Muscle of arm (tissue), 14 donors: ENCODE data around the gene SLC12A1. TPM values are rescaled to one million over a fixed set of nuclear protein-coding genes. Genes with fewer than 3 reads are reported as not detected.

Experiments used
- DNase-seq: peaks from one replicate; pipeline ENCODE4 v3.0.0-alpha.2; 2013
- long read RNA-seq, 11 donors: transcript quantifications; one replicate each; lab custom pipeline, GENCODE V29; 2026
- polyA plus RNA-seq, 12 donors: library from polyadenylated mRNA; unstranded; fragments of 120-200 nt; gene quantifications; one replicate each; pipeline ENCODE4 v1.2.1, GENCODE V29; 2013; ENCODE audit not compliant: insufficient read length in 12 of 12

SLC12A1 gene
- 1 to 10 TPM in 1 of 12 donors, under 1 TPM in 9, not detected in 2; 0.05 to 1.9 (median 0.35) TPM for polyA plus RNA-seq
- long read RNA-seq, donor 1 = 0 reads
- long read RNA-seq, donor 2 = 0 reads
- long read RNA-seq, donor 3 = 0 reads
- long read RNA-seq, donor 4 = 0 reads
- long read RNA-seq, donor 5 = 0 reads
- long read RNA-seq, donor 6 = 0 reads
- long read RNA-seq, donor 7 = 0 reads
- long read RNA-seq, donor 8 = 0 reads
- long read RNA-seq, donor 9 = 0 reads
- long read RNA-seq, donor 10 = 0 reads
- long read RNA-seq, donor 11 = 0 reads

DNA sequence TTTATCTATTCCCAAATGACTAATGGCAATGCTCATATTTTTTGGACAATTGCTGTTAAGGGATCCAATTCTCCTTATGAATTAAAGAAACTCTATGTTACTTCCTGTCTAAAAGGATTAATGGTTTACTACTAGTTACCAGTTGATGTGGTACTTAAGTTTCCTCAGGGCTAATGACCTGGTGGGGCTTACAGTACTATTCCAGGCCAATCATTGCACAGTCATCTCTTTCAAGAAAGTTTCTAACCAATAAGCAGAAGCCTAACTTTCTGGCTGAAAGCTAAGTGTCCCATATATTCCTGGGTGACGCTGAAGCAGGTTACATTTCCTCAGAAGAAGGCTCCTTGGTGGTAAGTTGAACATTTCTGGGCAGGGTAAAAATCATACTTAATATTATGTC lies at the start of gene SLC12A1:
TSS of gene SLC12A1 (plus strand) at position 322 of the 400 bp plus-strand sequence. CDS start 1,418 bp downstream, outside the sequence.
- no peak for DNase-seq

DNA sequence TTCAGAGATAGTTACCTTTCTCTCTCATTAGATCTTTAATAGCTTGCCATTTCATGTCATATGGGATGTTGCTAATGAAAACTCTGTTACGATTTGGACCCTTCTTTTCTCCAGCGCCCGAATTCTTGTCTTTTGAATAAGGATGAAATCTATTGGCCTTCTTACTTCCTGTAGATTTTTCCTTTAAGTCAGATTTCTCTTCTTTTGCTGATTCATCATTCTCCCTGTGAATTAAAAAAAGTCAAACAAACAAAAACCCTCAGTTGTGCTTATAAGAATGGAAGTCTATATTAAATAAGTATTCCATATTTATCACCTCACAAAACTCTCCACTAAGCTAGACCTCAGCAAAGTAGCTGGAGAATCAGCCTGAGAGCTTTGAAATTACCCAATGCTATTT lies 37.5 kb upstream of the SLC12A1 start:
- no peak for DNase-seq

DNA sequence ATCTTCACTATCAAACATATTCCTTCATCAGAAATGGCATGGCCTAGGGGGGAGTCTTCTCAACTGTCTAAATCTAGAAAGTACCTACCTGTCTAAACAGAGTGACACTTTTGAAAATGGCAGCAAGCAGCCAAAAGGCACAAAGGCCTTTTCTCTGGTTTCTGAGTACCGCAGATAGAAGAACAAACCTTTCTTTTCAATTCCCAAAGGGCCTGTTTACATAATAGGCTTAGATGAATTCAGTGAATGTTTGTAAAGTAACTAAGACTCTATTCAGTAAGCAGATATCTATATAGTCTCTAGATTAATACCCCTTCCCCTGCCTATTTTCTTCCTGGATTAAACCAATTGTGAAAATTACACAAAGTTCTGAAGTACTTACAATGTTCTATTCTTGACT lies 35.1 kb upstream of the SLC12A1 start:
- no peak for DNase-seq

GRCh38 chr15:48175126-48175525 lies 31.0 kb upstream of the SLC12A1 start:
- no peak for DNase-seq

DNA sequence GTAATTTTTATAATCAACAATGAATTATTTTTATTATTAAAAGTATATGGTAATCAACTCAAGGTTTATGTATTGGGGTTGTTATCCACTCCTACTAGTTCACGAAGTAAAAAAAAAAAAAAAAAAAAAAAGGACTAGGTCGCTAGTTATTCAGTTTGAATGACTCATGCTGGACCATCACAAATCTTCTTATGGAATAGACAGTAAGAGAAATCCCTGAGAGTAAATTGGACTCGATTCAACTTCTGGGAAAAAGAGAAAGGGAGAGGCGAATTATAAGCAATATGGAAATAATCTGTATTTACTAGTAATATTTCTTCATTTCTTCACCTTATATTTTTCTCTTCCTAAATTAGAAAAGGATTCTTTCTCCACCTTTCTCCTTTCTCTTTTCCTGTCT lies 30.0 kb upstream of the SLC12A1 start:
- DNase-seq = no peak

- no peak for DNase-seq
These were observed 29.1 kb upstream of the SLC12A1 start for GRCh38 chr15:48176957-48177356.

DNA sequence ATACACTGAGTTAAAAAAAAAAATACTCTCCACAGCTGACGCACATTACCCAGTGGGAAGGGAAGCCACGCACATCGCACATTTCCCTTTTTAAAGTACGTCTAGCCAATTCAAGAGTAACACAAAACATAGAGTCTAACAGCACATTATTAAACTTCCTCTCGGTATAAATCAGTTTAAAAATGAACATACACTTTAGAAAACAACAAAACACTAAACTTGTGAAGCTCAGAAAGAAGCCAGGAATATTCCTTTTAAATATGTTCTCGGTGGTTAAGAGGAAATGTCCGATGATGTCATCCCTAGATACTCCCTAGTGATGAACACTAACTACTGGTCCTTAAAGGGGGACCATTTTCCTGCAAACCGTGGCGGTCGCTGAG lies 28.7 kb upstream of the SLC12A1 start:
- peak; percentile 65 for DNase-seq

- DNase-seq = peak; percentile 50
These were observed 28.1 kb upstream of the SLC12A1 start, which contains the start of gene MYEF2 for GRCh38 chr15:48177766-48178647. TSS of gene MYEF2 (minus strand) at chr15:48178295. CDS start at chr15:48178237, 58 bp downstream.

GRCh38 chr15:48178648-48178931 lies 27.5 kb upstream of the SLC12A1 start:
- no peak for DNase-seq

DNA sequence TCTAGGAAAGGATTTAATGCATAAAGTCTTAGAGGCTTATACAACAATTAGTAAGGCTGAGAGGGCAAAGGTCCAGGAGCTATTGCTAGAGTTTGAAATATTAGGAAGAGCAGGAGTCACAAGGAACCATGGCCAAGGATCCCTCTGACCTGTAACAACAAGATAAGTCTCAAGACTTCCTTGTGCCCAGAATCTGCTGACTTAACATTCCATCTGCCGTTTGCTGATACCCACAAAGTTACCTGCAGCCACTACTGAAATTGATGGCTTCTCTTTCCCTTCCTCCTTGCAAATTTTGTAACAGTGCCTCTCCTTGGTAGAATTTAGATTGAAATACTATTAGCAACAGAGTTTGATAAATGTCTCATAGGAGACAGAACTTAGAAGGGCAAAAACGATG lies 23.4 kb upstream of the SLC12A1 start:
- DNase-seq = no peak

DNA sequence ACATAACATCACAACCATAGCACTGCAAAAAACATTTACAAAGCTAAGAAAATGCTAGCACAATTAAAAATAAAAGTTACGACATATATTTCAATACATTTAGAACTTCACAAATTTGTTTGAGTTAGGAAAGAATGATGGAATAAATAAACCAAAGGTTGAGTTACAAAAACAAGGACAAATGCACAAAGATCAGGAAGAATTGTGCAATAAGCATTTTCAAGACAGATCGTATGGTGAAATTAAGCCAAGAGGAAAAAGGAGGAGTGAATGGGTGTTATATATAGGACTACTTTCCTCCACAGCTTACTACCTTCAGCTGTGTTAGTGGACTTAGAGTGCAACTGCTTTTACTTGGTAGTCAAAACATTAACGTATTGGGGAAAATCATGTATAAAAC lies 20.6 kb upstream of the SLC12A1 start:
- no peak for DNase-seq

DNA sequence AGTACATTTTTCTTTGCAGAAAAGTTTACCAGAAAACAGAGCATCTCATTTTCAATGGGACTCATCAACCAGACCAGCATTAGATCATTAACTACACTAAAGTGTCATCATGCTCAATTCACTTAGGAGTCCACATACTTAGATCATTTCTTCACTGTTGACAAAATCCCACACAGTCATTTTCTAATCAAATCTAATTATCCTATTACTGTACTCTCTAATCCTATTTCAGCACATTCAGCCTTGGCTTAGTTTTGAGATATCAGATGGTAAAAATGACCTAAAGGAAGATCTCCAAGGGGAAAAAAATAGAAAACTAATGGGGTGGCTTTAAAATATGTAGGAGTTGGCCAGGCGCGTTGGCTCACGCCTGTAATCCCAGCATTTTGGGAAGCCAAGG lies 19.8 kb upstream of the SLC12A1 start:
- no peak for DNase-seq

GRCh38 chr15:48190932-48191573 lies 15.0 kb upstream of the SLC12A1 start:
- DNase-seq = peak; percentile 89

GRCh38 chr15:48191574-48192225 lies 14.4 kb upstream of the SLC12A1 start, which contains the start of gene CTXN2:
TSS of gene CTXN2 (plus strand) at chr15:48191665. CDS start at chr15:48201301, 9,636 bp downstream.
- DNase-seq = no peak

- no peak for DNase-seq
These were observed 4.0 kb upstream of the SLC12A1 start for GRCh38 chr15:48202068-48202467.

- no peak for DNase-seq
These were observed 15.2 kb downstream of the SLC12A1 start for GRCh38 chr15:48221261-48221660.

- no peak for DNase-seq
These were observed 15.8 kb downstream of the SLC12A1 start for GRCh38 chr15:48221885-48222284.

GRCh38 chr15:48222627-48223026 lies 16.5 kb downstream of the SLC12A1 start:
- peak; percentile 10 for DNase-seq

DNA sequence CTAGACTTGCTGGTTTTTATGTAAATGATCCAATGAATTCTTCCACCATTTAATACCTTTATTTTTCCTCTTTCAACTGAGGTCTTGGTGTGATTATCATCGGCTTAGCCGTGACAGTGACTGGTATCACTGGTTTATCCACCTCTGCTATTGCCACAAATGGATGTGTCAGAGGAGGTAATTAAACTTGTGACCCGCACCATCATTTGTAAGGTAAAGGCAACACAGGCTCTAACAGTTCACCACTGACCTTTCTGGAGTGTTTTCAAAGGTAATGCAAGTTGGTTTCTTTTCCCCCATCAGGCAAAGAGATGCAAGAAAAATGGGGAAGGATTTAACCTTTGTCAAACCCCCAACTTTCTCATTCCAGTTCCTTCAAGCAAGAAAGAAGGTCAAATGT lies 19.7 kb downstream of the SLC12A1 start:
- DNase-seq = no peak

- DNase-seq = no peak
These were observed 24.4 kb downstream of the SLC12A1 start for GRCh38 chr15:48230498-48230897.

DNA sequence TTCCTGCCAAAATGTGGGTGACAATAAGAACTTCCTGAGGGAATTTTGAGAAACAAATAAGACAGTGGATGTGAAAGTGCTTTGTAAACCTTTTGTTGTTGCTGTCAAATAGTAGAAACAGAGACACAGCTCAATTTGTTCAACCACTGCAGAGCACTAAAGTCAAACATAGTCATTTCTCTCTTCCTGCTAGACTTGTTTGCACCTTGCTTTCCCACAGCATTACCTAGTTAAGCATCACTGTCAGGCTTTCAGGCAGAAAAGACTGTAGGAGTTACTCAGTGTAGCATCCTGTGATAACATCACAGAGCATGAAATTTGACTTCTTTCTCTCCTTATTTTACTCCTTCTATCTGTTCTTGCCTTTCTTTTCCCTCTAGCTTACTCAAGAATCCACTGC lies 27.1 kb downstream of the SLC12A1 start:
- no peak for DNase-seq

GRCh38 chr15:48239334-48239733 lies 33.2 kb downstream of the SLC12A1 start:
- DNase-seq = no peak
